GM19023 (cell line): ENCODE measurements around the gene RIN2.
"Not testable (repeated sequence)": the region's sequence is repeated elsewhere in the genome, so short reads cannot be mapped to it uniquely, and the experiment has no call there.

Source experiments
- ATAC-seq: cut with Tn5 transposase; IDR thresholded peaks from one replicate; pipeline ENCODE4 v1.9.1; 2021; ENCODE audit warnings: mild to moderate bottlenecking, moderate library complexity; ENCODE audit not compliant: unreplicated experiment

RIN2 gene

DNA sequence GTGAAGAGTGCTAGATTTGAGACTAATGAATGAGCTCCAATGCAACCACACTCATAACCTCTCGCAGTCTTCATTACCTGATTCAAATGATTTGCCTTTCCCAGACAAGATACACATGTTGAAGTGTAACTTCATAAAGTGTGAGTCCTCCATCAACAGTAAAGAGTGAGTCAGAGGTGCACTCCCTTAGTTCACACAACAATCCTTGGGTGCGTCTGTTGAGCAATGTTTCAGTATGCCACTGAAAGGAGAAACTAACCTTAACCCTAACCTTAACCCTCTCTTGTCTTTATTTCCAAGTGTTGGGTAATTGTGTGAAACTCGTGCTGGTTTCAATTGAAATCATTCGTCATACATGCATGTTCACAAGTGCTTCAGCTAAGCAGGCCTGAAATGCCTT is 21.0 kb upstream of the RIN2 start:
- ATAC-seq, result no peak

DNA sequence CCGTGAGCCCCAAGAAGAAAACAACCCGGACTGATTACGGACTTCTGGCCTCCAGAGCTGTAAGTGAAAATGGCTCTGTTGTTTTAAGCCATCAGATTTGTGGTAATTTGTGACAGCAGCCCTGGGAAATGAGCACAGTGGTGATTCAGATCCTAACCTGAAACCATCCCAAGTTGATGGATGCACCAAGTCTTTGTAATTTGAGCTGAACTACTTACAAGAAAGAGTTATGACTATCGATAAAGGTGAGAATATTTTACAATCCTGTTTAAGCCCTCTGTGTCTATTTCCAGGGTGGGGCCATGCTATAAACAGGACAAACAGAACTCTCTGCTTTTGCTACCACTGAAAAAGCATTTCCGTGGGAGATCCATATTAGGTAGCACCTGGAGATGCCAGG is 19.1 kb upstream of the RIN2 start:
- no peak for ATAC-seq

- ATAC-seq, result no peak
These were observed 18.7 kb upstream of the RIN2 start for GRCh38 chr20:19739351-19739750.

- ATAC-seq, result no peak
These were observed 17.5 kb upstream of the RIN2 start for GRCh38 chr20:19740512-19740911.

DNA sequence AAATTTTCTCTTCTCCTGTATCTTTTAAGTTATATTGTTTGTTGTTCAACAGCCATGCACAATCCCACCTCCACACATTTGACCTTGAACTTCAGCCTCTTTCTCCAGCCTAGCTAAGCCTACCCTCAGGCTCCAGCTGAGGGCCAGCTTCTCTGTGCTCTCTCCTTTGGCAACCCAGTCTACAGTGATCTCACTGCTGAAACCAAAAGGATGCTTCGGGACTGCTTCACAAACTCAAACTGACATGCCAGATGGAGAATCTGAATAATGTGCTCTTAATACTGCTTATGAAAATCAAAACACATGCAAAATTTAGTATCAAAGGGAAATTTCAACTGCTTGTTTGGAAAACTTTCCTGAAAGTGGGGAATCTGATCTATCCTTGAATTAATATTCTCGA is 16.1 kb upstream of the RIN2 start:
- ATAC-seq, result no peak

DNA sequence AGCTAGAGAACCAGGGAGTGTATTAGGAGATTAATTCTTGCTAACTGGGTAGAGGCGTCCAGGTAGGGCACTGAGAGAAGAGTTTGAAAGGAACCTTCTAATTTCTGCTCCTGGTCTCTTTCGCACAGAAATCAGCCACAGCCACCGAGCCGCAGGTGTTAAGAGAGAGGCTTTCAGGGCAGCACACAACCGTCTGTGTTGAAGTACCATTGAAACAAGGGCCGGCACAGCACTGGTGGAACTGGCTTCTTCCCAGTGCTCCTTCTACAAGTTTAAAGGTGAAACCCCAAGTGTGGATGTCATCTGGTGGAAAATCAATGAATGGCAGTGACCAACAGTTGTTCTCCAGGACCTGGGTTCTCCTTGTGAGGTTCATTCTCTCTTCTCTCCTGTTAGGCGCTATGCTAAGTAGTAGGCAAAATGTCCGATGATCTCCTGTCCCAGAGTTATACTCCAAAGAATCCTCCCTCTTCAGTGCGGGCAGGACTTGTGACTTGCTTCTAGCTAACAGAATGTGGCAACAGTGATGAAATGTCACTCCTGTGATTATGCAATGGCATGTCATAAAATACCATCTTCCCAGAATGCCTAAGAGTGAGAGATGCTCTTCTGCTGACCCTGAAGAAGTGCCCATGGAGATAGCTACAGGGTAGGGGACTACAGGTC is 15.0 kb upstream of the RIN2 start:
- ATAC-seq, result no peak

GRCh38 chr20:19743640-19743995 is 14.4 kb upstream of the RIN2 start:
- no peak for ATAC-seq

DNA sequence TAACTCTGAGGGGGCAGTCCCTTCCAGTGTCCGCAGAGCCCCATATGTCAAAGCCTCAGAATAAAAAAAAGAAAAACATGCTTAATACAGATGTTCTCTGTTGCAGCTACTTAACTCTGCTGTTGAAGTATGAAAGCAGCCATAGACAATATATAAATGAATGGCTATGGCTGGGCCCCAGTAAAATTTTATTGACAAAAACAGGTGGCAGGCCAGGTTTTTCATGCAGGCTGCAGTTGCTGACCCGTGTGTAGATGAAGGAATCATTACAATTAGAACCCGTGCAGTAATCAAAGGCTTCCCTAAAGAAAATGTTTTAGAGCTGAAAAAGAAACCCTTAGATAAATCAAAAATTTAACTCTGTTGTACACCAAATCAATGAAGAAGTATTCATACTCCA is 13.0 kb upstream of the RIN2 start:
- no peak for ATAC-seq

GRCh38 chr20:19745584-19745983 is 12.5 kb upstream of the RIN2 start:
- no peak for ATAC-seq

GRCh38 chr20:19746396-19746795 is 11.7 kb upstream of the RIN2 start:
- no peak for ATAC-seq

DNA sequence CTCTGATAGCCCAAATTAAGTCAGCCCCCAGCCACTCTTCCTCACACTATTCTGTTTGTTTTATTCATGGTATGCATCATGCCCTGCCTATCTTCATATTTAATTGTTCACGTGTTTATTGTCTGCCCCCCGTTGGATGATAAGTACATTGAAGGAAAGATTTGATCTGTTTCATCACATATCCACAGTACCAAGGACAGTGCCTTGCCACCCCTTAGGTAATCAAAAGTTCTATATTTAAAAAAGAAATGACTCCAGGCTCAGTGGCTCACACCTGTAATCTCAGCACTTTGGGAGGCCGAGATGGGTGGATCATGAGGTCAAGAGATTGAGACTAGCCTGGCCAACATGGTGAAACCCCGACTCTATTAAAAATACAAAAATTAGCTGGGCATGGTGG is 10.2 kb upstream of the RIN2 start:
- no peak for ATAC-seq

GRCh38 chr20:19748681-19749080 is 9.4 kb upstream of the RIN2 start:
- ATAC-seq, result no peak

- ATAC-seq, result no peak
These were observed 8.4 kb upstream of the RIN2 start for GRCh38 chr20:19749618-19750071.

GRCh38 chr20:19750101-19750606 is 7.9 kb upstream of the RIN2 start:
- ATAC-seq, result no peak

- no peak for ATAC-seq
These were observed 7.0 kb upstream of the RIN2 start for GRCh38 chr20:19750907-19751636.

DNA sequence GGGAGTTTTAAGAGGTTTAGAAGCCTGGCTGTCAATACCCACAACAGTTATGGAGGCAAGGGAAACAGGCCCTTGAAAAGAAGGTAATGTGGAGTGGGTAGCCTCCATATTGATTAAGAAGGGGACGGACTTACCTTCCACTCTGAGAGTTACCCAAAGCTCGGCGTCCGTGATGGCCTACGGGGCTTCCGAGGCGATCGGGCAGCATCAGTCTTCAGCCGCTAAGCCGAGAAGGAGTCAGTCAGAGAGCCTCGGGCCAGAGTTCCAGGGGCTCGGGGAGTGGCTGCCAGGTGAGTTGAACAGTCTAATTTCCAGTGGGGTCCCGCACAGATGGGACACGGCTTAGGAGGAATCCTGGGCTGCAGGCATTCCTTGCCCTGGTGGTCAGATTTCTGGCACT is 3.9 kb upstream of the RIN2 start:
- ATAC-seq, result not testable (repeated sequence)

GRCh38 chr20:19756761-19757486 is 1.1 kb upstream of the RIN2 start:
- ATAC-seq, result no peak

- no peak for ATAC-seq
These were observed 448 bp upstream of the RIN2 start for GRCh38 chr20:19757487-19758132.

- no peak for ATAC-seq
These were observed 658 bp downstream of the RIN2 start for GRCh38 chr20:19758501-19759331.

GRCh38 chr20:19760371-19760721 is 2.3 kb downstream of the RIN2 start:
- ATAC-seq, result no peak

GRCh38 chr20:19761326-19761725 is 3.3 kb downstream of the RIN2 start:
- ATAC-seq, result no peak
